ENCODE data around the gene TNKS1BP1.
A peak's percentile ranks its signal among the peaks of the same experiment; 100 is the strongest.
"Not testable (repeated sequence)": the region's sequence is repeated elsewhere in the genome, so short reads cannot be mapped to it uniquely, and the experiment has no call there.

TNKS1BP1 gene

GRCh38 chr11:57345555-57346211, 20.9 kb upstream of the TNKS1BP1 start:
- H3K9ac ChIP-seq (ENCODE audit: low read length in 5 of 5) = no peak overlapping the region
- no peaks in the 10 kb centered on the region for H3K27me3 ChIP-seq (ENCODE audit: control insufficient read depth in 5 of 5, insufficient read depth in 4 of 5, low read length in 5 of 5)
- H3K4me1 ChIP-seq (ENCODE audit: control insufficient read depth in 5 of 5, insufficient read depth in 5 of 5, low read length in 5 of 5) = peaks cover 0 to 7% (median 6%) of the 10 kb centered on the region in 5 donors
- H3K9me3 ChIP-seq (ENCODE audit: control insufficient read depth in 5 of 5, low read length in 5 of 5) = no peaks in the 10 kb centered on the region
- H3K4me3 ChIP-seq (ENCODE audit: low read depth in 1 of 5, low read length in 5 of 5) = no peak overlapping the region
- H3K27ac ChIP-seq (ENCODE audit: low read depth, low read length) = no peak overlapping the region
- H3K36me3 ChIP-seq (ENCODE audit: control insufficient read depth in 5 of 5, insufficient read depth in 5 of 5, low read length in 5 of 5) = no peaks in the 10 kb centered on the region

DNA sequence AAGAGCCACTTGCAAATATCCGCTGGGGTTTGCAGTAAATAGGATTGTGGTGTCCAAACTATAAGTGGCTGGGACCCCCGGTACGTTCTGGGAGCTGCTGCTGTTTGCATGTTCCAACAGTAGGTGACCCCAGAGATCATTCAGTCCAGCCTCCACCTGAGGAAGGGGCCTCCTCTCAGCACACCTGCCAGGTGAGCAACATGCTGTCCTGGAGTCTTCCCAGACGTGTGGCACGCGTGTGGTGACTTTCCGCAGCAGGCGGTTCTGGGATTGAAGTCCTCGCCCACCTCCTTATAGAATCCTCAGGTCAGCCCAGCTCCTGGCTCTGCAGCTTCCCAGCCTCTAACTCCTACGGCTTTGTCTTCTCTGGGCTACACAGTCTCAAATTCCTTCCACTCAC, 20.1 kb upstream of the TNKS1BP1 start:
- no peak overlapping the region for H3K27ac ChIP-seq (ENCODE audit: low read depth, low read length)
- no peak overlapping the region for H3K9ac ChIP-seq (ENCODE audit: low read length in 5 of 5)
- H3K4me1 ChIP-seq (ENCODE audit: control insufficient read depth in 5 of 5, insufficient read depth in 5 of 5, low read length in 5 of 5) = peaks cover 0 to 5% (median 4%) of the 10 kb centered on the region in 5 donors
- no peaks in the 10 kb centered on the region for H3K27me3 ChIP-seq (ENCODE audit: control insufficient read depth in 5 of 5, insufficient read depth in 4 of 5, low read length in 5 of 5)
- H3K36me3 ChIP-seq (ENCODE audit: control insufficient read depth in 5 of 5, insufficient read depth in 5 of 5, low read length in 5 of 5) = no peaks in the 10 kb centered on the region
- H3K4me3 ChIP-seq (ENCODE audit: low read depth in 1 of 5, low read length in 5 of 5) = no peak overlapping the region
- no peaks in the 10 kb centered on the region for H3K9me3 ChIP-seq (ENCODE audit: control insufficient read depth in 5 of 5, low read length in 5 of 5)

- Histone ChIP-seq H3K9ac (ENCODE audit: low read length in 5 of 5) (no peak overlapping the region), H3K9me3 (ENCODE audit: control insufficient read depth in 5 of 5, low read length in 5 of 5) (no peaks in the 10 kb centered on the region), H3K4me1 (ENCODE audit: control insufficient read depth in 5 of 5, insufficient read depth in 5 of 5, low read length in 5 of 5) (no peaks in the 10 kb centered on the region), H3K4me3 (ENCODE audit: low read depth in 1 of 5, low read length in 5 of 5) (no peak overlapping the region), H3K27me3 (ENCODE audit: control insufficient read depth in 5 of 5, insufficient read depth in 4 of 5, low read length in 5 of 5) (no peaks in the 10 kb centered on the region), H3K27ac (ENCODE audit: low read depth, low read length) (no peak overlapping the region), H3K36me3 (ENCODE audit: control insufficient read depth in 5 of 5, insufficient read depth in 5 of 5, low read length in 5 of 5) (no peaks in the 10 kb centered on the region)
Measured at GRCh38 chr11:57343825-57344224, 19.1 kb upstream of the TNKS1BP1 start.

DNA sequence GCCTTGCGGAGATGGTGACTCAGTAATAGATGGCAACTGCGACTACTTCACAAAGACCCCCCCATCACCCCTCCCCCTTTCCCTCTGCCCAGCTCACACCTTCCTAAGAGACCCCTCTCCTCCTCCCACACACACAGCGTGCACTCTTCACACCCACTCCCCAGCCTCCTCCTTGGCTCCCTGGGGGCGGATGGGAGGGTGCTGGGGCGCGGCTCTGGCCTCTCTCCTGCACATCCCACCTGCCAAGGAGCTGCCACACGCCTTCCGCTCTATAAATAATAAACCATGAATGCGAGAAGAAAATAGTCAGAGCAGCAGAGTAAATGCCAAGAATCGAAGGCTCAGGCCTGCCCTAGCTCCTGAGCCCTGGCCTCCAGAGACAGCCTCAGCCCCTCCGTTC, 17.9 kb upstream of the TNKS1BP1 start:
- H3K27ac ChIP-seq (ENCODE audit: low read depth, low read length) = no peak overlapping the region
- no peak overlapping the region for H3K4me3 ChIP-seq (ENCODE audit: low read depth in 1 of 5, low read length in 5 of 5)
- H3K27me3 ChIP-seq (ENCODE audit: control insufficient read depth in 5 of 5, insufficient read depth in 4 of 5, low read length in 5 of 5) = no peaks in the 10 kb centered on the region
- no peaks in the 10 kb centered on the region for H3K36me3 ChIP-seq (ENCODE audit: control insufficient read depth in 5 of 5, insufficient read depth in 5 of 5, low read length in 5 of 5)
- no peaks in the 10 kb centered on the region for H3K4me1 ChIP-seq (ENCODE audit: control insufficient read depth in 5 of 5, insufficient read depth in 5 of 5, low read length in 5 of 5)
- no peaks in the 10 kb centered on the region for H3K9me3 ChIP-seq (ENCODE audit: control insufficient read depth in 5 of 5, low read length in 5 of 5)
- H3K9ac ChIP-seq (ENCODE audit: low read length in 5 of 5) = no peak overlapping the region

DNA sequence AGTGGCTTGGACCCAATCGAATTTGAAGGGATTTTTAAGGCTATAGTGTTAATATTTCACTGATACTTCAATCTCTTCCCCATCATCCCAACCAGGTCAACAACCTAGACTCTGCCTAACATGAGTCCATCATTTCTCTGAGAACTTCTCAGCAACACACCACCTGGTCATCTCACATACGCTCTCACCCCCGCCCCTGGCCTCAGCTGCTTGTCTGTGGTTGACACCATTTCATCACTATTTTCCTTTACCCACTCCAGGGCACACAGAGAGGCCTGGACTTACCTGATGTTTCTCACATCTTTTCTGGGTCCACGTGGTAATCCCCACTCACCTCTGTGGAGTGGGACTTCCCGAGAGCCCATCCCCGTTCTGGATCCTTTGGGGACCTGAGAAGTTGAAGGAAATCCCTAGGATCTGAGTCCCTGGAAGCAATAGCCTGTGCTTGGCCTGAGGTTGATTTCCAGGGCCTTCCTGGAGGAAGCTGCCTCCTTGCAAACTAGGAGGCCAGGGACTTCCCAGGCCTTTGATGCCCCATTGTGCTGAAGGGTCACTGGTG, 16.6 kb upstream of the TNKS1BP1 start:
- H3K4me3 ChIP-seq (ENCODE audit: low read depth in 1 of 5, low read length in 5 of 5) = no peak overlapping the region
- no peaks in the 10 kb centered on the region for H3K9me3 ChIP-seq (ENCODE audit: control insufficient read depth in 5 of 5, low read length in 5 of 5)
- H3K4me1 ChIP-seq (ENCODE audit: control insufficient read depth in 5 of 5, insufficient read depth in 5 of 5, low read length in 5 of 5) = peaks cover 0 to 2% (median 2%) of the 10 kb centered on the region in 5 donors
- H3K9ac ChIP-seq (ENCODE audit: low read length in 5 of 5) = no peak overlapping the region
- H3K27ac ChIP-seq (ENCODE audit: low read depth, low read length) = no peak overlapping the region
- H3K27me3 ChIP-seq (ENCODE audit: control insufficient read depth in 5 of 5, insufficient read depth in 4 of 5, low read length in 5 of 5) = no peaks in the 10 kb centered on the region
- no peaks in the 10 kb centered on the region for H3K36me3 ChIP-seq (ENCODE audit: control insufficient read depth in 5 of 5, insufficient read depth in 5 of 5, low read length in 5 of 5)

DNA sequence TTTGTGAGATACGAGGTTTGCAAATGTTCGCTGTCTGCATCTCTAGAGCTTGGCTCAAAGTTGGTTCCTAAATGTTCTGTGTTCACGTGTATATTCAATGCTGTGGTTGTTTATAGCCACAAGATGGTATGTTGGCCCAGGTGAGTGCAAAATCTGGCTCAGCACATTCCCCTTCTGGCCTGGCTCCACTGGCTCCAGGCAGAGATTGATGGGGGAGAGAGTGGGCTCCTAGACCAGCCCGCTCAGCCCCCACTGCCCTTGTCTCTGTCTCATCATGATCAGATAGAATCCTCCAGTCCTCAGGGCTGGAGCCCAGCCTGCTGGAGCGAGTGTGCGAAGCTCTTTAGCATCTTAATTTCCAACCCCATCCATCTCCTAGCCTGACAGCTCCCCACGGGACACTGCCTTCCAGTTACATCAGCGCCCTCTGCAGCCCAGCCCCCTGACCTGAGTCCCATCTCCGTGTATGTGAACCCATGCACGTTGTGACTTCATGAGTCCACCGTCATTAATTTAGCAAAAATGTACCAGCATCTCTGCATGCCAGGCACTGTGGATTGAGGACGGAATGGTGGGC, 15.4 kb upstream of the TNKS1BP1 start:
- peaks cover 4 to 10% (median 8%) of the 10 kb centered on the region in 5 donors for H3K4me1 ChIP-seq (ENCODE audit: control insufficient read depth in 5 of 5, insufficient read depth in 5 of 5, low read length in 5 of 5)
- no peaks in the 10 kb centered on the region for H3K9me3 ChIP-seq (ENCODE audit: control insufficient read depth in 5 of 5, low read length in 5 of 5)
- no peak overlapping the region for H3K4me3 ChIP-seq (ENCODE audit: low read depth in 1 of 5, low read length in 5 of 5)
- no peaks in the 10 kb centered on the region for H3K36me3 ChIP-seq (ENCODE audit: control insufficient read depth in 5 of 5, insufficient read depth in 5 of 5, low read length in 5 of 5)
- H3K9ac ChIP-seq (ENCODE audit: low read length in 5 of 5) = no peak overlapping the region
- H3K27ac ChIP-seq (ENCODE audit: low read depth, low read length) = no peak overlapping the region
- no peaks in the 10 kb centered on the region for H3K27me3 ChIP-seq (ENCODE audit: control insufficient read depth in 5 of 5, insufficient read depth in 4 of 5, low read length in 5 of 5)

DNA sequence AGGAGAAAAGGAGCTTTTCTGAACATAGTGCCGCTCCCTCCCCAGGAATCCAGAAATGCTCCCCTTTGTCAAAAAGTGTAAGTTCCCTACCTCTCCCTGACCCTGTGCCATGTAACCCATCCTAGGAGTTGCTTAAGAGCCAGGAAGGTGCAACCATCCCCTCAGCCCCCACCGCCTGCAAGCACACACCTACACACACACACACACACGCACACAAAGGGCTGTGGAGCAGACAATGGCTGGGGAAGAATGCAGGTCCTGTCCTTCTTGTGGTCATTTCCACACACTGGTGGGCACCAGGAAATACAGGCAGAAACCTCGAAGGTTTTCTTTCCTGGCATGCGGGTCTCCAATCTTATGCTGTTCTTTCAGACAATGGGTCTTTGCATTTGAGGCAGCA, 14.6 kb upstream of the TNKS1BP1 start:
- H3K4me1 ChIP-seq (ENCODE audit: control insufficient read depth in 5 of 5, insufficient read depth in 5 of 5, low read length in 5 of 5) = peaks cover 7 to 18% (median 16%) of the 10 kb centered on the region in 5 donors
- no peak overlapping the region for H3K9ac ChIP-seq (ENCODE audit: low read length in 5 of 5)
- H3K36me3 ChIP-seq (ENCODE audit: control insufficient read depth in 5 of 5, insufficient read depth in 5 of 5, low read length in 5 of 5) = peaks cover 0 to 2% (median 0%) of the 10 kb centered on the region in 5 donors
- no peaks in the 10 kb centered on the region for H3K9me3 ChIP-seq (ENCODE audit: control insufficient read depth in 5 of 5, low read length in 5 of 5)
- no peak overlapping the region for H3K4me3 ChIP-seq (ENCODE audit: low read depth in 1 of 5, low read length in 5 of 5)
- H3K27ac ChIP-seq (ENCODE audit: low read depth, low read length) = no peak overlapping the region
- H3K27me3 ChIP-seq (ENCODE audit: control insufficient read depth in 5 of 5, insufficient read depth in 4 of 5, low read length in 5 of 5) = no peaks in the 10 kb centered on the region

DNA sequence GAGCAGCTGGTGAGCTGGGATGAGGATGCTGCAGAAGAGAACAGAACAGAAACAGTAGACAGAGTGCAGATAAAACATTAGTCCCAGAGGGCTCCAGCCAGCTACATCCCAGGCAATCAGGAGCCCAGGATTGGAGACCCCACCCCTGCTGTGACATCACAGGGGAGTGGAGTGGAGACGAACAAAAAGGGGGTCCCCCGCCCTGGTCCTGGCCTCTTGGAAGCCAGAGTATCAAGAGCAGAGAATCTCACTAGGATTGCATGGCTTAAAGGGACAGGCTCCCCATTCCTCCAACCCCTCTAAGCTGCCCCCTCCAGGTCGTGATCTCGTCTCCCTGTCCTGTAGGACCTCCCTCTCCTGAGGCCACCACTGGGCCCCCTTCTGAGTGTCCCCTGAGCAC, 13.4 kb upstream of the TNKS1BP1 start, which contains the start of gene P2RX3:
P2RX3 (plus strand) TSS at position 211 of the 400 bp plus-strand sequence. CDS start 199 bp downstream, outside the sequence.
- Histone ChIP-seq H3K4me1 (ENCODE audit: control insufficient read depth in 5 of 5, insufficient read depth in 5 of 5, low read length in 5 of 5) (peaks cover 7 to 20% (median 20%) of the 10 kb centered on the region in 5 donors), H3K36me3 (ENCODE audit: control insufficient read depth in 5 of 5, insufficient read depth in 5 of 5, low read length in 5 of 5) (peaks cover 0 to 9% (median 4%) of the 10 kb centered on the region in 5 donors), H3K9ac (ENCODE audit: low read length in 5 of 5) (no peak within 1 kb of the TSS), H3K27me3 (ENCODE audit: control insufficient read depth in 5 of 5, insufficient read depth in 4 of 5, low read length in 5 of 5) (no peaks in the 10 kb centered on the region), H3K27ac (ENCODE audit: low read depth, low read length) (no peak within 1 kb of the TSS), H3K9me3 (ENCODE audit: control insufficient read depth in 5 of 5, low read length in 5 of 5) (no peaks in the 10 kb centered on the region), H3K4me3 (ENCODE audit: low read depth in 1 of 5, low read length in 5 of 5) (no peak within 1 kb of the TSS)

DNA sequence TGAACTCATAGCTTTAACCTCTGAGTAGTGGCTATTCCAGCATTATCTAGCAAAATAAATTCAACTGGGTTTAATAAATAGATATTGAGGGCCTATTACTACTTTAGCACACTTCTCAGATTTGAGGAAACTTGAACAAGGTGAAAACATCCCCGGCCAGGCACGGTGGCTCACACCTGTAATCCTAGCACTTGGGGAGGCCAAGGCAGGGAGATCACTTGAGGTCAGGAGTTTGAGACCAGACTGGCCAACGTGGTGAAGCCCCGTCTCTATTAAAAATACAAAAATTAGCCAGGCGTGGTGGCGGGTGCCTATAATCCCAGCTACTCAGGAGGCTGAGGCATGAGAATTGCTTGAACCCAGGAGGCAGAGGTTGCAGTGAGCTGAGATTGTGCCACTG, 12.1 kb upstream of the TNKS1BP1 start:
- Histone ChIP-seq H3K36me3 (ENCODE audit: control insufficient read depth in 5 of 5, insufficient read depth in 5 of 5, low read length in 5 of 5) (peaks cover 0 to 22% (median 17%) of the 10 kb centered on the region in 5 donors), H3K4me1 (ENCODE audit: control insufficient read depth in 5 of 5, insufficient read depth in 5 of 5, low read length in 5 of 5) (peaks cover 7 to 20% (median 20%) of the 10 kb centered on the region in 5 donors), H3K9ac (ENCODE audit: low read length in 5 of 5) (peak overlapping the region in 1 of 5 donors; percentile 78)
- H3K4me3 ChIP-seq (ENCODE audit: low read depth in 1 of 5, low read length in 5 of 5); H3K27ac ChIP-seq (ENCODE audit: low read depth, low read length); H3K9me3 ChIP-seq (ENCODE audit: control insufficient read depth in 5 of 5, low read length in 5 of 5); H3K27me3 ChIP-seq (ENCODE audit: control insufficient read depth in 5 of 5, insufficient read depth in 4 of 5, low read length in 5 of 5): not testable (repeated sequence)

DNA sequence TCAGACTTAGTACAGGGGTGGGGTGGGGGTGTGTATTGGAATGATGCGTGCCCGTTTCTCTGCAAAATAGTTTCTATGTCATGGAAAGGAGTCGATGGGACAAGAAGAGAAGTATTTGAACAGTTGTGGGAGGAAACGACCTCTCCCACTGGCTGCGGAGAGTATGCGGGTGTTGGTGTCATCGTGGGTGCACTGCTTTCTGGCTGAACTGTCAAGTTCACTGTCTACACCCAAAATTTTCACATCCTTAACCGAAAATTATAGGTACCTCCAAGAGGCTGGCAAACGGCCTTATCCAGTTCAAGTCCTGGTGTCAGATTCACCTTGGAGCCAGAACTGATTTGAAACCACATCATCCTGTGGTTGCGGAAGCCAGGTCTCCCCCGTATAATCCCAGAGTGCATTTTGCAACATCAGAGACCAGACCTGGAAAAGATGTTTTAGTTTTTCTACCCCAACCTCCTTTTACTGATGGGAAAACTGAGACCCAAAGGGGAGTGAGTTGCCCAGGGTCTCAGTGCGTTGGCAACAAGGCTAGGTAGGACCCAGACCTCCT, 11.4 kb upstream of the TNKS1BP1 start:
- Histone ChIP-seq H3K4me1 (ENCODE audit: control insufficient read depth in 5 of 5, insufficient read depth in 5 of 5, low read length in 5 of 5) (peaks cover 7 to 20% (median 20%) of the 10 kb centered on the region in 5 donors), H3K27ac (ENCODE audit: low read depth, low read length) (peak overlapping the region; percentile 81), H3K9ac (ENCODE audit: low read length in 5 of 5) (peak overlapping the region; percentile 69 to 96 (median 78))

More for the DNA sequence above, 11.4 kb upstream of the TNKS1BP1 start:
- Histone ChIP-seq H3K36me3 (ENCODE audit: control insufficient read depth in 5 of 5, insufficient read depth in 5 of 5, low read length in 5 of 5) (peaks cover under 1 to 29% (median 23%) of the 10 kb centered on the region in 5 donors), H3K27me3 (ENCODE audit: control insufficient read depth in 5 of 5, insufficient read depth in 4 of 5, low read length in 5 of 5) (no peaks in the 10 kb centered on the region), H3K4me3 (ENCODE audit: low read depth in 1 of 5, low read length in 5 of 5) (peak overlapping the region; percentile 59 to 77 (median 75)), H3K9me3 (ENCODE audit: control insufficient read depth in 5 of 5, low read length in 5 of 5) (no peaks in the 10 kb centered on the region)
